ENCODE results near the gene PIP4P1. TPM values are rescaled to one million over a fixed set of nuclear protein-coding genes. Genes with fewer than 3 reads are reported as not detected.

The PIP4P1 gene
- polyA plus RNA-seq, 2 of the 4 experiments (the other 2 are of a cell fraction): 30.4 to 35.8 TPM

- POLR2A ChIA-PET: no interaction called here
- ATAC-seq (no peak), FAIRE-seq (no peak), DNase-seq (ENCODE audit: low read depth in 1 of 2, low spot score in 1 of 2) (no peak)
- 61% methylated on average over 7 of the region's 8 CpGs for WGBS (ENCODE audit: missing lambda C conversion rate)
- no peaks in the 10 kb centered on the region for H3K4me1 ChIP-seq
- TF ChIP-seq KDM1A (IDR thresholded peaks at IDR 0.05; ENCODE audit: low read depth): no peak
- TF ChIP-seq PHF8 (IDR thresholded peaks at IDR 0.05; ENCODE audit: borderline replicate concordance, low read depth): no peak
- no peak for TF ChIP-seq POLR2AphosphoS2 (conservative IDR thresholded peaks at IDR 0.05; ENCODE audit: low read length)
- TF ChIP-seq E2F6 (IDR thresholded peaks at IDR 0.05; ENCODE audit: borderline replicate concordance, low read depth): no peak
- TF ChIP-seq NPAS2 (CRISPR knock-in tag; IDR thresholded peaks at IDR 0.05; ENCODE audit: borderline replicate concordance): no peak
- TF ChIP-seq HMGXB4 (CRISPR knock-in tag; IDR thresholded peaks at IDR 0.05; ENCODE audit: borderline replicate concordance): no peak
- no peak for TF ChIP-seq ZNF302 (CRISPR knock-in tag; IDR thresholded peaks at IDR 0.05)
- TF ChIP-seq MYC (IDR thresholded peaks at IDR 0.05; ENCODE audit: borderline replicate concordance, low read length): no peak
- TF ChIP-seq USF2 (IDR thresholded peaks at IDR 0.05): no peak
- TF ChIP-seq RARB (CRISPR knock-in tag; IDR thresholded peaks at IDR 0.05): no peak
- H3K4me3 ChIP-seq: no peak overlapping the region
- no peaks in the 10 kb centered on the region for H3K9me3 ChIP-seq
- CTCF ChIA-PET: interaction anchor here (1.5 kb wide), 1 partner anchor 162 kb away, joined by 3 read pairs; no protein-coding TSS in a partner anchor
- H3K27ac ChIP-seq: no peak overlapping the region
- H3K4me2 ChIP-seq: no peak overlapping the region
Observed at GRCh38 chr14:20494935-20495766, 33.9 kb upstream of the PIP4P1 start.

- DNase-seq (ENCODE audit: low read depth in 1 of 2, low spot score in 1 of 2): no peak
- Histone ChIP-seq H3K9me3 (no peaks in the 10 kb centered on the region), H3K4me3 (no peak overlapping the region), H3K27ac (no peak overlapping the region), H3K4me2 (no peak overlapping the region), H3K4me1 (no peaks in the 10 kb centered on the region)
- no peak; a peak in 1 of 6 replicates for ATAC-seq
- TF ChIP-seq HOXB5 (CRISPR knock-in tag; IDR thresholded peaks at IDR 0.05): no peak
- TF ChIP-seq MAX (IDR thresholded peaks at IDR 0.05): no peak
- ChIA-PET POLR2A (interaction anchor here (0.9 kb wide), 1 partner anchor 24 kb away, joined by 3 read pairs; the partner anchor contains the start of gene PNP), CTCF (interaction anchor here (0.8 to 0.9 kb wide), 2 partner anchors 19 to 430 kb away, joined by 3 to 4 read pairs; no protein-coding TSS in a partner anchor)
- no peak for FAIRE-seq
- 91% methylated on average over 2 of the region's 2 CpGs for WGBS (ENCODE audit: missing lambda C conversion rate)
Observed at GRCh38 chr14:20493634-20494033, 32.4 kb upstream of the PIP4P1 start.

- Histone ChIP-seq H3K4me3 (no peak overlapping the region), H3K4me2 (no peak overlapping the region), H3K27ac (no peak overlapping the region), H3K4me1 (no peaks in the 10 kb centered on the region), H3K9me3 (no peaks in the 10 kb centered on the region)
- no peak for TF ChIP-seq ZC3H11A (IDR thresholded peaks at IDR 0.05)
- TF ChIP-seq MYC (IDR thresholded peaks at IDR 0.05; ENCODE audit: borderline replicate concordance, low read length): no peak
- no peak for TF ChIP-seq NPAS2 (CRISPR knock-in tag; IDR thresholded peaks at IDR 0.05; ENCODE audit: borderline replicate concordance)
- TF ChIP-seq POLR2A (IDR thresholded peaks at IDR 0.05; ENCODE audit: low read length): no peak
- no peak for TF ChIP-seq MAFK (IDR thresholded peaks at IDR 0.05; ENCODE audit: partially characterized antibody)
- no peak for TF ChIP-seq CBX2 (IDR thresholded peaks at IDR 0.05; ENCODE audit: borderline replicate concordance, low read depth)
- TF ChIP-seq ZNF302 (CRISPR knock-in tag; IDR thresholded peaks at IDR 0.05): no peak
- no peak for TF ChIP-seq RARB (CRISPR knock-in tag; IDR thresholded peaks at IDR 0.05)
- TF ChIP-seq TFCP2L1 (CRISPR knock-in tag; IDR thresholded peaks at IDR 0.05): no peak
- no peak for TF ChIP-seq MAX (IDR thresholded peaks at IDR 0.05)
- no peak for TF ChIP-seq E2F6 (IDR thresholded peaks at IDR 0.05; ENCODE audit: borderline replicate concordance, low read depth)
- TF ChIP-seq RCOR1 (IDR thresholded peaks at IDR 0.05; ENCODE audit: low read depth, low read length): no peak
- TF ChIP-seq PBX3 (IDR thresholded peaks at IDR 0.05): no peak
- TF ChIP-seq HDAC2 (IDR thresholded peaks at IDR 0.05): no peak
- no peak for TF ChIP-seq HOXB13 (CRISPR knock-in tag; IDR thresholded peaks at IDR 0.05; ENCODE audit: low read depth)
- TF ChIP-seq EHMT2 (IDR thresholded peaks at IDR 0.05; ENCODE audit: low read depth): no peak
- 80% methylated on average over 4 of the region's 4 CpGs for WGBS (ENCODE audit: missing lambda C conversion rate)
- ATAC-seq (no peak), FAIRE-seq (no peak), DNase-seq (ENCODE audit: low read depth in 1 of 2, low spot score in 1 of 2) (no peak)
- CTCF ChIA-PET: interaction anchor here (1.0 kb wide), 1 partner anchor 169 kb away, joined by 3 read pairs; no protein-coding TSS in a partner anchor
- POLR2A ChIA-PET: no interaction called here
Observed at GRCh38 chr14:20492486-20492885, 31.3 kb upstream of the PIP4P1 start.
